ENCODE results near the gene ZFYVE28.

Gene ZFYVE28

DNA sequence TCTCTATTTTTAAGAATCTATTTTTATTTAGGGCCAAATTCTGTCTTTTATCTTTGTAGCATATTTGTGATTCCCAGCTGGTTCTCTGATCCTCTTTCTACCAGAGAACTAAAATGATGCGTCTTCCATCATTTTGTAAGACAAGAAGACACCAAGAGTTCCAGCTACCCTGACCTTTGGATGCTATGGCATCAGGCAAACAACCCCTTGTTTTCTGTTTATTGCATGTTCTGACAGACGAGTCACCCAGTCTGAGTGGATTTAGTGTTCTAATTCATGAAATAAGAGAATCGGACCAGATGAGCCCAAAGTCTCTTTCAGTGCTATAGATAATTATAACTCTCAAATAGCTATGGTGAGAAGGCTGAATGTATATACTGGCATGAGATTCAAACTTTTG lies 69.7 kb downstream of the ZFYVE28 start:
- TF ChIP-seq CTCF (IDR thresholded peaks at IDR 0.05; ENCODE audit: control extremely low read depth, extremely low read depth, low read depth, missing control alignments) = no peak
- CTCF ChIA-PET = interaction anchor here (1.1 kb wide), 1 partner anchor 129 kb away, joined by 3 read pairs; no protein-coding TSS in a partner anchor
- no peak for DNase-seq (ENCODE audit: extremely low spot score)
- POLR2A ChIA-PET = no interaction called here

DNA sequence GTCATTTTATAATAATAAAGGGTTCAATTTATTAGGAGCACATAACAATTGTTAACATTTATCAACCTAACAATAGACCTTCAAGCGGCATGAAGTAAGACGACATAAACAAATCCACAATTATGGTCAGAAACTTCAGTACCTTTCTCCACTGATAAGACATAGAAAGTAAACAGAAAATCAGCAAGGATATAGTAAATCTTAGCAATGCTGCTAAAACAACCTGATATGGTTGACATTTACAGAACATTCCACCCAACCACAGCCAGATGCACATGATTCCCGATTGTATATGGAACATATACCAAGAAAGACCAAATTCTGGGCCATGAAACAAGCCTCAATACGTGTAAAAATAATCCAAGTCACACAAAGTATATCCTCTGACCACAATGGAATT lies 71.3 kb downstream of the ZFYVE28 start:
- ChIA-PET POLR2A (no interaction called here), CTCF (no interaction called here)
- no peak for DNase-seq (ENCODE audit: extremely low spot score)
- no peak for TF ChIP-seq CTCF (IDR thresholded peaks at IDR 0.05; ENCODE audit: control extremely low read depth, extremely low read depth, low read depth, missing control alignments)

GRCh38 chr4:2343476-2343875 lies 75.0 kb downstream of the ZFYVE28 start:
- POLR2A ChIA-PET = no interaction called here
- TF ChIP-seq CTCF (IDR thresholded peaks at IDR 0.05; ENCODE audit: control extremely low read depth, extremely low read depth, low read depth, missing control alignments) = no peak
- CTCF ChIA-PET = no interaction called here
- DNase-seq (ENCODE audit: extremely low spot score) = no peak

GRCh38 chr4:2341911-2342652 lies 76.4 kb downstream of the ZFYVE28 start:
- TF ChIP-seq CTCF (IDR thresholded peaks at IDR 0.05; ENCODE audit: control extremely low read depth, extremely low read depth, low read depth, missing control alignments) = no peak
- POLR2A ChIA-PET = no interaction called here
- CTCF ChIA-PET = no interaction called here
- DNase-seq (ENCODE audit: extremely low spot score) = no peak

- no peak for TF ChIP-seq CTCF (IDR thresholded peaks at IDR 0.05; ENCODE audit: control extremely low read depth, extremely low read depth, low read depth, missing control alignments)
- no peak for DNase-seq (ENCODE audit: extremely low spot score)
- CTCF ChIA-PET = no interaction called here
- POLR2A ChIA-PET = no interaction called here
These were observed 77.1 kb downstream of the ZFYVE28 start for GRCh38 chr4:2341261-2341841.

- no peak for TF ChIP-seq CTCF (IDR thresholded peaks at IDR 0.05; ENCODE audit: control extremely low read depth, extremely low read depth, low read depth, missing control alignments)
- ChIA-PET POLR2A (no interaction called here), CTCF (no interaction called here)
- DNase-seq (ENCODE audit: extremely low spot score) = no peak
These were observed 78.0 kb downstream of the ZFYVE28 start for GRCh38 chr4:2340272-2341061.
